ENCODE results near the gene MYL9.
A peak's percentile ranks its signal among the peaks of the same experiment; 100 is the strongest.

MYL9 gene

DNA sequence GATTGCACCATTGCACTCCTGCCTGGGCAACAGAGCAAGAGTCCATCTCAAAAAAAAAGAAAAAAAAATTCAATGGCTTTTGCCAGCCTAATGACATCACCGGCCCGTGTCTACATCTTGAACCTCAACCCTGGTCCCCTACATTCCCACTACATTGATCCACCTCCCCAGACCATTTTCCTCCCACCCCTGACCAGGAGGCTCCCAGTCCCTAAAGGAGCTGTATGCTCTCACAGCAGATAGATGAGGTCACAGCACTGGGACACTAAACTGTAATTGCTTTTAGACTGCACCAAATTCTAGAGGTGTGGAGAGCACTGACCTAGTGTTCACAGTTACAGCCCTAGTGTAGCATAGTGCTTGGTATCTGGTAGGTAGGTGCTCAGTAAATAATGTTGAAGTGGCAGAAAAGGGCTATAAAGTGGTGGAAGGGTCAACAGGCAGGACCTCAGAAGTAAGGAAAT is 42.7 kb downstream of the MYL9 start:
- no peak overlapping the region for H3K4me3 ChIP-seq (ENCODE audit: low read depth, low read length)
- DNase-seq (ENCODE audit: low read depth, low spot score) = no peak
- TF ChIP-seq, protein P1, sequence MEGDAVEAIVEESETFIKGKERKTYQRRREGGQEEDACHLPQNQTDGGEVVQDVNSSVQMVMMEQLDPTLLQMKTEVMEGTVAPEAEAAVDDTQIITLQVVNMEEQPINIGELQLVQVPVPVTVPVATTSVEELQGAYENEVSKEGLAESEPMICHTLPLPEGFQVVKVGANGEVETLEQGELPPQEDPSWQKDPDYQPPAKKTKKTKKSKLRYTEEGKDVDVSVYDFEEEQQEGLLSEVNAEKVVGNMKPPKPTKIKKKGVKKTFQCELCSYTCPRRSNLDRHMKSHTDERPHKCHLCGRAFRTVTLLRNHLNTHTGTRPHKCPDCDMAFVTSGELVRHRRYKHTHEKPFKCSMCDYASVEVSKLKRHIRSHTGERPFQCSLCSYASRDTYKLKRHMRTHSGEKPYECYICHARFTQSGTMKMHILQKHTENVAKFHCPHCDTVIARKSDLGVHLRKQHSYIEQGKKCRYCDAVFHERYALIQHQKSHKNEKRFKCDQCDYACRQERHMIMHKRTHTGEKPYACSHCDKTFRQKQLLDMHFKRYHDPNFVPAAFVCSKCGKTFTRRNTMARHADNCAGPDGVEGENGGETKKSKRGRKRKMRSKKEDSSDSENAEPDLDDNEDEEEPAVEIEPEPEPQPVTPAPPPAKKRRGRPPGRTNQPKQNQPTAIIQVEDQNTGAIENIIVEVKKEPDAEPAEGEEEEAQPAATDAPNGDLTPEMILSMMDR (IDR thresholded peaks at IDR 0.05; ENCODE audit: low read depth, low read length) = no peak
- in situ Hi-C loops (cut with HindIII; ENCODE audit: low sequenced_read_pairs) = no loop called here

DNA sequence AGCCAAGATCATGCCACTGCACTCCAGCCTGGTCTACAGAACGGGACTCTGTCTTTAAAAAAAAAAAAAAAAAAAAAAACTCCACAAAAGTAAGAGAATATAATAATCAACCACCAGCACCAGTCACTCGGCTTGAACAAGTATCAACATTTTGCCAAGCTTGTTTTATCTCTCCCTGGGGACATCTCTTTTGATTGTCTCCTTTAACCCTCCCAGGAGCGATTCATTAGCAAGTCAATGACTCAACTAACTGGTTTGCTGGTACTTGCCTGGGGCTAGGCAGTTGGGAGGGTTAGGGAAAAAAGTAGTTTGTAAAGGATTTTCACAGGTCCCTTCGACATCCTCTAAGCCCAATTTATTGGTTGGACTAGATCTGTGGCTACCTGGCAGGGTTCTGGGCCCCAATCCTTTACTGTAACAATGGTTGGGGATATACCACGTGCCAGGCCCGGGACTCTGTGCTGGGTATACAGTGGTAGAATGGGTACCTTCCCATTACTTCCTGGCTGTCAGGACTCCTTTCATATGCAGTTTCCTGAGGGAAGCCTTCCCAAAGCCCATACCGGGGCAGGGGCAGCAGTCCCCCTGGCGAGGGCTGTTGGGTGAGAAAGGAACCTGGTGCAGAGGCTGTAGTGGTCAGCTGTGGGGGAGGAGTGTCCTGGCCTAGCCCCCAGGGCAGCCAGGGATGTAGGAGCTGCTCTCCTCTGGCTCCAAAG is 44.2 kb downstream of the MYL9 start:
- DNase-seq (ENCODE audit: low read depth, low spot score) = no peak
- TF ChIP-seq, protein P1 (IDR thresholded peaks at IDR 0.05; ENCODE audit: low read depth, low read length) = no peak
- no peak overlapping the region for H3K4me3 ChIP-seq (ENCODE audit: low read depth, low read length)
- in situ Hi-C loops (cut with HindIII; ENCODE audit: low sequenced_read_pairs) = no loop called here

DNA sequence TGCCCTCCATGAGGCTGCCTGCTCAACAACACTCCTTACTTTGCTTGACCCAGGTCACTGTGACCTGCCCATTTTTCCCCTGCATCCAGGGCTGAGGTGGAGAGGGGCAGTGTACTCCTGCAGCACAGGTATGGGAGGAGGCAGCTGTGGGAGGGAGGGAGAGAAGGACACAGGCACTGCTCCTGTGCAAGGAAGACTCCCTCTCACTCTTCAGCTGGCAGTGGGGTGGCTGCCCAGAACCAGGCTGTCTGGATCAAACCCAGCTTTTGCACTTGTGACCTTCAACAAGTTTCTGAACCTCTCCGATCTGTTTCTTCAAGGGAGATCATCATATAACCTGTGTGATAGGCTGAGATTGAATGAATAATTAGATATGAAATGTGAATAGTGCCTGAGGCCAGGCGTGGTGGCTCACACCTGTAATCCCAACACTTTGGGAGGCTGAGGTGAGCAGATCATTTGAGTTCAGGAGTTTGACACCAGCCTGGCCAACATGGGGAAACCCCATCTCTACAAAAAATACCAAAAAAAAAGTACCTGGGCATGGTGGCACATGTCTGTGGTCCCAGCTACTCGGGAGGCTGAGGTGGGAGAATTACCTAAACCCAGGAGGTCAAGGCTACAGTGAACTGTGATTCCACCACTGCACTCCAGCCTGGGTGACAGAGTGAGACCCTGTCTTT is 46.2 kb downstream of the MYL9 start:
- H3K4me3 ChIP-seq (ENCODE audit: low read depth, low read length) = no peak overlapping the region
- TF ChIP-seq, protein P1 (IDR thresholded peaks at IDR 0.05; ENCODE audit: low read depth, low read length) = no peak
- DNase-seq (ENCODE audit: low read depth, low spot score) = no peak
- in situ Hi-C loops (cut with HindIII; ENCODE audit: low sequenced_read_pairs) = no loop called here

DNA sequence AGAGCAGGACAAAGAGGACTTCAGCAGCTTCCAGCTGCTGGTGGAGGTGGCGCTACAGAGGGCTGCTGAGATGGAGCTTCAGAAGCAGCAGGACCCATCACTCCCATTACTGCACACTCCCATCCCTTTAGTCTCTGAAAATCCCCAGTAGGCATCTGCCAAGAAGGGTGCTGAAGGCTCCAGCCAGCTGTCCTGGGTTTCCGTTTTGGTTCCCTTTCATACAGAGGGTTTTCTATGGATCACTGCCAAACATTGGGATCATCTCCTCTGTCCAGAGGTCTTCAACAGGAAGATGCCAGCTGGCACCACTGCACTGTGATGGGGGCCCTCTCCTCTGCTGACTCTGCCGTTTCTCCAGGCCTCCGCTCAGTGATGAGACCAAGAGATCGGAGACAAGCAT is 50.0 kb downstream of the MYL9 start:
- no peak overlapping the region for H3K4me3 ChIP-seq (ENCODE audit: low read depth, low read length)
- TF ChIP-seq, protein P1 (IDR thresholded peaks at IDR 0.05; ENCODE audit: low read depth, low read length) = no peak
- no peak for DNase-seq (ENCODE audit: low read depth, low spot score)
- in situ Hi-C loops (cut with HindIII; ENCODE audit: low sequenced_read_pairs) = no loop called here

DNA sequence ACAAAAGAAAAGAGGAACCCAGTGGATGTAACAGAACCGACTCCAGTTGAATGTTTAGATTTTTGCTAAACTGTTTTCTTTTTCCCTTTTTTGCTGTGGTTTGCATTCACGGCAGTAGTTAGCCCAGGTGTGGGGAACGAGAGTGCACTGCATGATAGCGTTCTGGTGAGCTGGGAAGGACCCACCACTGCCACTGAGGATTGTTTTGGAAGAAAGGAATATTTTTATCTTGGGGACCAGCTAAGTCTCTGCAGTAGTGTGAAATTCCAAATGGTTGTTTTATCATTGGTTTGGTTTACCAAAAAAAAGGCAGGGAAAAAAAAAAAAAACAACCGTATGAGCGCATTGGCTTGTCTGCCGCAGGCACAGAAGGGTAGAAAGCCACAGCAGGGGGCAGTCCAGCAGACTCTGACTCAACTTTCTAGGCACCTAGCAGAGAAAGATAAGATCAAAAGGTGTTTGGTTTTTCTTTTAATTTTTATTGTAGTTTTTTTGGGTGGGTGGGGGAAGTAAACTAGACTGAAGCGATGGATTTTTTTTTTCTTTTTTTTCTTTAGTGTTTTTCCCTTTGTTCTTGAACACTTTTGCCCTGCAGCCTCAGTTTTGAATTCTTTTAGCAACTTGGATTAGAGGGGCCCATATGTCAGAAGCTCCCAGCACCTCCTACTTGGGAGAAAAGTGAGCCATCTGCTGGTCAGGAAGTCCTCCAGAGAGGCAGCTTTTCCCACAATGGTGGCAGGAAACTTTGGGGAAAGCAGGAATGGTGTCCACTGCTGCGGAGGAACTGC is 50.7 kb downstream of the MYL9 start:
- TF ChIP-seq, protein P1 (IDR thresholded peaks at IDR 0.05; ENCODE audit: low read depth, low read length) = peak; percentile 53
- in situ Hi-C loops (cut with HindIII; ENCODE audit: low sequenced_read_pairs) = no loop called here
- H3K4me3 ChIP-seq (ENCODE audit: low read depth, low read length) = no peak overlapping the region
- peak; percentile 50 for DNase-seq (ENCODE audit: low read depth, low spot score)

DNA sequence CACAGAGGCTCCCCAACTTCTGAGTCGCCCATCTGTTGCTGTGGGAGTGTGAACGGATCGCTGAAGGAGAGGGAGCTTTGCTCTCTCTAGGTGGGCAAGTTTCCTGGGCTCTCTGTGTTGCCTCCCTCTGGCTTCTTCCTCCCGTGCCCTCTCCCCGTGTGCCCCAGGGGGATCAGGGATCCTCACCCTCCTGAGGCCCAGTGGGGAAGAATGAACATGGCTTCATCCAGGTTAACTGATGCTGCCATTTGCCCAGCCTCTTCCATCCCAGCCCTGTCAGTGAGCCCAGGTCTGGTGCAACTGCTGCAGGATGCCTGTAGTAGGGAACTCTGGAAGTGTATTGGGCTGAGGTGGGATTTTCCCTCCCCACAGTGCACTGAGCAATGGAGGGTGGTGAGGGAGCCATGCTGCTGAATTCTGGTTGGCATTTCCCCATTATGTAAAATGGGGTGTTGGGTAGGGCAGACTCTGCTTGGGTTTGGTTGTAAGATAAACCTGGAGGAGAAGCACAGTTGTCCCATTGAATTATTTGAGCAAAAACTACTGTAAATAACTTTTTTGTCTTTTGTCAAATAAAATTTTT is 52.1 kb downstream of the MYL9 start:
- in situ Hi-C loops (cut with HindIII; ENCODE audit: low sequenced_read_pairs) = no loop called here
- no peak overlapping the region for H3K4me3 ChIP-seq (ENCODE audit: low read depth, low read length)
- TF ChIP-seq, protein P1 (IDR thresholded peaks at IDR 0.05; ENCODE audit: low read depth, low read length) = no peak
- no peak for DNase-seq (ENCODE audit: low read depth, low spot score)

Measured in astrocyte of the spinal cord (primary cell).